Effector CD8-positive, alpha-beta T cell (primary cell): ENCODE data around the gene FAM181B.
"Not testable (repeated sequence)": the region's sequence is repeated elsewhere in the genome, so short reads cannot be mapped to it uniquely, and the experiment has no call there.

Experiments used
- DNase-seq: peaks from one replicate; lab custom pipeline; 2025; lab: John Stamatoyannopoulos, UW

The FAM181B gene

DNA sequence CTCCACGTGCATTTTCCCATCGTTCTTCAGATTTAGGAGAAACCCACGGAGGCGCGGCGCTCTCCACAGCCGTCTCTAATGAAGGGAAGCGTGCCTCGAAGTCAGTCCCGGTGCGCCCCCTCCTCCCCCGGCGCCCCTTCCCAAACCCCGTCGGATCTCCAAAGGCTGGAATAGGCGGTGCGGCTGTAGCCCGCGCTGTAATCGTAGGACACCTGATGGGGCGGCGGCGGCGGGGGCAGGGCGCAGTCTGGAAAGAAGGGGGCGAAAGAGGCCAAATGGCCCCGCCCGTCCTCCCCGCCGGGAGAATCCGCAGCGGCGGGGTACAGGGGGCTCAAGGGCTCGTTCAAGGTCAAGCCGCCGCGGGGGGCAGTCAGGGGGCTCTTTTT lies 1.3 kb downstream of the FAM181B start:
- DNase-seq, result no peak

DNA sequence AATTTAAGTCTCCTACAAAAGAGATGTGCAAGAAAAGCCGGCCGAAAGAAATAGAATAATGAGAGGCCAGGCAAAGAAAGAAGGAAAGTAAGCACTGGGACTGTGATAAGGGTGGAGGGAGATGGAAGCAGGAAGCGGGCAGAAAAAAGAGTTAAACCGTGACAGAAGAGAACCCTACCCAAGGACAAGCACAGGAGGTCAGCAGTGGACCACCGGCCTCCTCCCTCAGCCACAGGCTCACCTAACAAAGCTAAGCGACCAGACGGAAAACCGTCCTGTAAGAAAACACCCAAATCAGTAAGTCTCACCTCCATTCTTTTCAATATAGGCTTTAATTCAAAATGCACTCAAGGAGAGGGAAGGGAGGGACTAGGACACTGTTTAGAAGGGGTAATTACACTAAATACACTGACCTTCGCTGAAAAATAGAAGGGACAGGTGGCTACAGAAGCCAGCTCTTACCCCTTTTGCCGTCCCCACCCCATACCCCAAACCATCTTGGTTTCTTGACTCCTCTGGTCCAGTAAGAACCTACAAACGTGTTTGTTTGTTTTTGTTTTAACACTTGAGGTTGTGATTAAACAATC lies 1.9 kb downstream of the FAM181B start:
- DNase-seq, result no peak

DNA sequence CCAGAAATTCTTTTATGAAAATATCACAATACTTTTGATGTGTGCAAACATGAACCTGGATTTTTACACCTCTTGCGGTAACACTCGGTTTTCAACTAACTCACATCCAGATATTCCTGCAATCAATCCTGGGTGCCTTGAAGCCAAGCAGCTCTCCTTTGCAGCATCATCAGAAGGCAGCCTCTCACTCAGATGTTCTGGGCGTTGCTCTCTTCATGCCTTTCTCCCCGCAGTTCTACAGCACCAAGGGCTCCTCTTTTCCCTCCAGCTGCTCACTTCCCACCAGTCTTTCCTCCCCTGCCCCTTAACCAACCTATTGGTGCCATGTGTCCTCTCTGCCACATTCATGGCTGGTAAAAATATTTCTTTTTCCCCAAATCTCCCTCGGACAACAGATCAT lies 2.9 kb downstream of the FAM181B start:
- no peak for DNase-seq

DNA sequence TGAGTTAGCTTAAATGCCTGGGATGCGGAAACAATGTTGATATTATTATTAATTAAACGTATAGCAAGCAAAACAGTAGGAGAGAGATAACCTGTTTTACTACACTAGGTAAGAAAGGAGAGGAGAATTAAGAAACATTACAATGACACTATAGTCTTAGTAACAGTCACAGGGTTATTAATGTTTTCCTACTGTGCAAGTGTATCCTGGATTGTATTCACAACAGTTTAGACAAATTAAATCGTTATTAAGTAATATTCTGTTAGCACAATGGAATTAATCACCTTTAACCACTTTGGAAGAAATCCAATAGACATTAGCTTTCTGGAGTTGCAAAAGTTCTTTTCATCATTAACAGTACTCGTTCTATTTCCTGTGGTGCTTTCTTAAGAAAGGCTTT lies 3.4 kb downstream of the FAM181B start:
- no peak for DNase-seq

DNA sequence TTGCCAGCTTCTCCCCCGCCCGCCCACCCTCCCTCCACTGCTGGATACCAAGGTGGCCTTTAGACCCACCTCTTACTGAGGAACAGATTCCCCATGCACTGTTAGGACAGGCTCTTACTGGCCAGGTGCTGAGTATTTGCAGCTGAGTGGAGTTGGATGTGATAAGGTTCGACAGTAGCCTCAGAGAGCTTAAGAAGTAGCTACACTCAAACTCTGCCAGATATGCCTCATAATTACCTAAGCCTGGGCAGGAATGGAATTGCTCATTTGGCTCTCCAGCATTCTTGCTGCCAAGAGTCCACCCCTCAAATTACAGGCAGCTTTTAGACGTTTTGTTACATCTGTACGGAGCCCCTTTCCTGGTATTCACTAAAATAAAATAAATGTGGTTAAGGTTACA lies 9.6 kb downstream of the FAM181B start:
- DNase-seq, result no peak

DNA sequence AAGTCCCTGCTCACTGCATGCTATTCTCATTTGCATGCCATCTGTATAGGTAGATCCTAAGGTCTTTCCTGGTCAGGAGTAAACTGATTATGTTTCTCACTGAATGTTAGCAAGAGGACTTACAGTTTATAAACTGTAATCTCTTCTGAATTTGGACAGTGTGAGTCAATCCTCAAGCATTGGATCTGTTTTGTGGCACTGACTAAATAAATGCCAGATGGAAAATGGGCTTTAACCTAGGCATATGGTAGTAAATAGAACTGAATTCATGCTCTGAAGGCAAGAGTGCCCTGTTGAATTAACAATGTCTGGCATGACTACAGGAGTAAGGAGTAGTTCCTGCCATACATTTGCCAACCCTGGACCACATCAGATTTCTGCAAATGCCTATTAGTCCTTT lies 11.4 kb downstream of the FAM181B start:
- DNase-seq, result no peak

DNA sequence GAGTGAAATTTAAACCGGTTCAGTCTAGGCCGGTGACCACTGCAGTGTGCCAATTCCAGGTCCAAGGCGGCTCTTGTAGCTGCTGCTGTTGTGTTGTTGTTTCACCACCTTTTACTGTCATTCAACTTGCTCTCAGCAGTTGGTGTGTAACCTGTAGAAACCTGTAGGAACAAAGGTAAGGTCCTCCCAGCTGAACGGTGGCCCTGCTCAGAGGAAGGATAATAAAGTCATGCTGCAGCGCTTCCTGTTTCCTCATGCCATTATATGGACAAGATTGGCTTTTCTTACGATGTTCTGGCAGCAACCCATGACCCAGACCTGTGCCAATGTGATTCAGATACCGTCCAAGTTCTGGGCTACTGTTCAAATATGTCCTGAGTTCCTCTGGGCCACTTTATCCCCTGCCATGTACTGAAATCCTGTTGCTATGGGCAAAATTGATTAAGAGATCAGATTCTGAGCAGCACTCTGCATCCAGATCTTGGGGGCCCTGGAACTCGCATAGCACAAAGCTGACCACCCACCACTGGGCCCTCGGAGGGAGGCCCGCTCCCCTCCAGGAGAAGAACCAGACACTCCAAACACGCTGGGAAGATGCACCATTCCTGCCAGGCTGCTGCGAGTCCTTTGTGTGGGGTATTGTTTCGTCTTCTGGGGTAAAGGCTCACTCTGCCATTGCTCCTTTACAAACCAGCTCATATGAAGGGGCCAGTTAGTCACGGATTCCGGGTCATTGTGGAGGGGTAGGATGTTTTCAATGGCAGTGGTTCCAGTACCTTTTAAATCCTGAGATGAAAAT lies 13.2 kb downstream of the FAM181B start:
- no peak for DNase-seq

DNA sequence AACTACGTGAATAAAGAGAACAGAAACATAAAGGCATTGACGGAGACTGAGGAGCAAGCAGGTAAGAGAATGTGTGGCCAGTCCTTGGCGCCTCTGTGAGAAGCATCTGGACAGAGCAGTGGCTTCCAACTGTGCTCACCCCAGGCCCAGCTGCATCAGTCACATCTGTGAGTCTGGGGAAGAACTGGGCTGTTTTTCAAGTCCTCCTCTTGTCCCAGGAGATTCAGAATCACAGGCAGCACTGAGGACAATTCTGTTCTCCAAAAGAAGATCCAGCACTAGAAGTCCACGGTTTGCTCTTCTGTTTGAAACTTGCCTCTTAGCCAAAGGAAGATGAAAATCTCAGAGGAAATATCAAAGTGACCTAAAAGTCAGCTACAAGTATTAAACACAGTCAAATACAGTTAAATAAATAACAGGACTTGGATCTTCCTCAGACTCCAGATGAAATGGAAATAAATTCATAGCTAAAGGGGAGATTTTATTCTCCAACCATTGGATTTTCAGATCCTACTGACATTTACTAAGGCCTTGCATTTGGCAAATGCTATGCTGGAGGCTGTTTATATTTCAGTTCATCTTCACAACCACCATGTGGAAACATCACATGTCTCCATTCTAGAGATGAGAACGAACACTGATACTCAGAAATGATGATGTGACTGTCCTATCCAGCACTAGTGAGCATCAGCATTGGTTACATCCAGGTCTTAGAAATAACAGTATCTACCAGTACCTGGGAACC lies 14.1 kb downstream of the FAM181B start:
- no peak for DNase-seq

DNA sequence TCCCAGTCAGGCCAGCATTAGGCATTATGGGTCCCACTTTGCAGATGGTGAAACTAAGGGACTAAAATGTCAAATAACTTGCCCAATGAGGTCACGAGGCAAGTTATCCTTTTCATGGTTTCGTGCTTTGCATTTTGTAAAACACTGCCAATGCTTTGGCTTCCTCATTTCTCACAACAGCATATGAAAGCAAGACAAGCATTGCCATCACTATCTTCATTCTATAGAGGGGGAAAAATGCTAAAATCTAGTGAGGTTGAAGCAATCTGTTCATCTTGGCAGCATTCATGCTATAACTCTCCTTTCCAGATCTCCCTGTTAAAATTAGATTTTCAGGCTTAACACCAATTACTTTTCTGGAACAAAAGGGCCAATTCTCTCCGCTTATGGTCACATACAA lies 14.8 kb downstream of the FAM181B start:
- no peak for DNase-seq

DNA sequence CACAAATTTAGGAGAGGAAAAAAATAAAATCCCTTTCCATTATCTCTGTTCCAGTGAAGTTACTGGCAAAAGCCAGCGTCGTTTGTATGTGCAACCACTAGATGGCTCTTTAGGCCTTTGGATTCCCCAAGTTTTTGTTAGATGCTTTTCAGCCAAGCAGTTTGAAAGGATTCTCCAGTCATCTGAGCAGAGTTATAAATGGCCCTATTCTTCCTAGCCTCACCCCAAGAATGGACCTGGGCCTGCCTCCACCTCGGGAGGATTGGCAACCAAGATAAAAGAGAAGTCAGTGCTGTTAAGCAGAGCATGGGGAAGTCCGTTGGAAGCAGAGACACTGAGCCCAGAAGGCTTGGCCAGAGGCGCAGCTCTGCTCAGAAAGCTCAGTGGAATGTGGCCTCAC lies 15.4 kb downstream of the FAM181B start:
- no peak for DNase-seq

DNA sequence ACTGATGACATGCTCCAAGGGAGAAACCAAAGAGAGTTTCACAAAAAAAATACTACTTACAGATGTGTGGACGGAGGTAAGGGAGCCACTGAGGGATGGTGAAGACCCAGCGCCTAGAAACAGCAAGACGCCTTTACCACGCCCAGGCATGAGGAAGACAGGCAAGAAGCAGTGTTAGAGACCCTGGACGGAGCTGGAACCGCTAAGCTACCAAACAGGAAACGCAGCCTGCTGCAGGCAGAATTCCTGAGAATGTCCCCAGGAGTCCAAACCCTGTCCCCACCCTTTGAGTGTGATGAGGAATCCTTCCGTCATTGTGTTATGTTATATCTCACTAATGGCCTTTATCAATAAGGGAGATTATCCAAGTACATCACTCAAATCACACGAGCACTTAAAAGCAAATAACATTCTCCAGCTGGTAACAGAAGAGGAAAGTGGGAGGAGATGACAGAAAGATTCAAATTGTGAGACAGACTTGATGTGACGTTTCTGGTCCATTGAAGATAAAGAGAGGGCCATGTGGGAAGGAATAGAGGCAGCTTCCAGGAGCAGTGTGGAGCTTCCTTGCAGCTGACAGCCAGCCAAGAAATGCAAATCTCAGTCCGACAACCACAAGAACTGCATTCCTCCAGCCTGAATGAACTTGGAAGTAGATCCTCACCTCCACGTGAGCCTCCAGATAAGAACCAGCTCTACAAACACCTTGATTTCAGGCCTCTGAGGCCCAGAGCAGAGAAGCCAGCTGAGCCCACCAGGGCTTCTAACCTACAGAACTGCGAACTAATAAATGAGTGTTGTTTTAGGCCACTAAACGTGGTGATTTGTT lies 19.1 kb downstream of the FAM181B start:
- no peak for DNase-seq

DNA sequence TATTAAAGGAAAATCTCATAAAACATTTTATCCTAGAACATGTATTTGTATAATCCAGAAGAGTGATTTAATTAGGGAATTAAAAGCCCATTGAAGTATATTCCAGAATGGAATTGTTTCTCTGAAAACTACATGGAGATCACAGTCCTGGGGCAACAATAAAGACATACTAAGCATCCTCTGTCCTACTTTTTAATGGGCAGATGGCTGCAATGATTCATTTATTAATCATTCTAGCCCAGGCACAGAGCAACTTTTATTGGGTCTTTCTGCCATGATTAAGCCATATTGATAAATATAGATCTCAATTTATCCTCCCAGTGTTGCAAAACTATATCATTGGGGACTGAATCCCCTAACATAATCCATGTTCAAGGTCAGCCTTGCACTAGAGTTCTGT lies 22.0 kb downstream of the FAM181B start:
- no peak for DNase-seq

DNA sequence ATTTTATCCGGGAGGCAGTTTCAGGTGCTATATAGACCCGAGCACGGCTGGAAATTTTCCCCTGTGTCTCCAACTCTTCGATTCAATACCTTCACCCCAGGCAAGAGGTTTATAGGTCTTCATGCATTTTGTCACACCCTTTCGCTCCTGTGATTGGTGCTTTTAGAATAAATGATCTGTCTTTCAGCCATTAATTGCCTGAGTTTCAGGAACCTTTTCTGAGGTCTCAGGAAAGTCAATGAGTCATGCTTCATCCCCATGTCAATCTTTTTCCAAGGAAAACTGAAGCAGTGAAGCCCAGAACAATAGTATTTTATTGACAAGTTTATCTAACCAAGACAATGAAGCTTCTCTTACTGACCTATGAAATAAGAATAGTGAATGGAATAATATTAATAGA lies 29.9 kb downstream of the FAM181B start:
- DNase-seq, result no peak

DNA sequence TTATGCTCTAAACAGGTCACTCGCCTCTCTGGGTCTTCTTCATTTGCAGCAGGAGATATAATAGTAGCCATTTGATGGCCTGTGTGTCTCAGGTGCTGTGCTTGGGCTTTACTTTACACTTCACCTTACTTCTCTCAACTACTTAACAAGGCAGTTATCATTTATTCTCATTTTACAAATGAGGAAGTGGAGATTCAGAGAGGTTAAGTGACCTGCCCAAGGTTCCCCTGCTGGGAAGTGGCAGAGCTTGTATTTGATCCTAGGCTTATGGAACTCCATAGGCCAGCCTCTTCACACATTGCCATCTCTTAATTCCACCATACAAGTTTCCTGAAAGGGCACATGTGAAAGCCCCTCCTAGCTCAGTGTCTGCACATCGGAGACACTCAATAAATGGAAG lies 30.4 kb downstream of the FAM181B start:
- no peak for DNase-seq

DNA sequence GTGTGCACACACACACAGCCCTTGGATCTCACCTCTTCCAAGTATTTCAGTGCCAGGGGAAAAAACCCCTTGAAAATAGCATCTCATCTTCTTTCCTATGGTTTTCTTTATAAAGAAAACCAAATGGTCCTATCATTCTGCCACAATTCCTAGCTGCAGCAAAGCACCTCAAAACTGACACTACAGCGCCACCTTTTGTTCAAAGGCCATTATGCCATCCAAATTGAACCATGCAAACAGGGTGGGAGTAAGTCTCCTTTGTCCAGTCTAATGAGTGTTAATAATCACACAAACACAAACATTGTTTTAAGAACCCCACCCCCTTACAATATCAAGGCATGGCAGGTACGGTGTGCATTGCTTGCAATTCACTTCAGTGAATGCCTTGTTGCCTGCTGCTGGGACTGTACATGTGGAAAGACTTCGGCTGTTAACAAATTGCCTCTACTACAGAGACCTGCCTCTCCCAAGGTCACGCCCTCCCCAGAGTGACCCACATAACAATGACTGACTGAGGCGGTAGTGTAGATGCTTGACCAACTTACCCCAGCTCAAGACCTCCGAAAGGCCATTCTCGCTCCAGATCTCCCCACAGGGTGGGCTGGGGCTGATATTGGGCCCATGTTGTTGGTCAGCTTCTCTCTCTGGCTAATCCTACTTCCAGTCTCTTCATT lies 31.7 kb downstream of the FAM181B start:
- DNase-seq, result no peak

DNA sequence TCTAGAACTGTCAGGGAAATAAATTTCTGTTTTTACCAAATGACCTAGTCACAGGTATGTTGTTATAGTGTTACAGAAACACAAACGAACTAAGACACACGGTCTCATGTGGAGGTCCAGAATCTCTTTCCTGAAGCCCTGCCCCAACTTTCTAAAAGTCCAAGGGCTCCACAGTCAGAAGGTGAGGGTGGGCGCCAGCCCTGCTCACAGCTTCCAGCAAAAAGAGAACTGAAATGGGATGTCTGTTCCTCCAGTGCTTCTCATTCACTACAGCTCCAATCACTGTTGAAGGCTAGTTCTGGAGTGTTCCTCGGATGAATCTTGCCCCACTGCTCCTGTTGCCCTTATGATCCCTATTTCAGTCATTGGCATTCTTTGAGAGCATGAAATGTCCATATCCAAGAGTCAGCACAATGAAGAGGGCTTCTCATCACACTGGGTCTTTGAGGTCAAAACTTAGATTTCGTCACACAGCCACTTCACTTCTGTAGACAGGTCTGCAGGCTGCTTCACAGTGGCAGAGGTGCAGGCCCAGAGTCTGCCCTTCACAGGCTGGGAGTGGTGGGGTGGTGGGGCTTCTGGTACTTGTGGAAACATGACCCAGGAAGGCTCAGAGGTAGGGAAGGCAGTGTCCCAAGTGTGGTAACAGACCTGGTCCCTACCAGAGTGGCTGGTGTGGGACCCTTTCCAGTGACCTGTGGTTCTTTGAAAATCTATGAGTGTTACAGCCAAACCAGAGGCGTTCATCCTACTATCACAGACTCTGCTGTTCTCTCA lies 34.9 kb downstream of the FAM181B start:
- no peak for DNase-seq

DNA sequence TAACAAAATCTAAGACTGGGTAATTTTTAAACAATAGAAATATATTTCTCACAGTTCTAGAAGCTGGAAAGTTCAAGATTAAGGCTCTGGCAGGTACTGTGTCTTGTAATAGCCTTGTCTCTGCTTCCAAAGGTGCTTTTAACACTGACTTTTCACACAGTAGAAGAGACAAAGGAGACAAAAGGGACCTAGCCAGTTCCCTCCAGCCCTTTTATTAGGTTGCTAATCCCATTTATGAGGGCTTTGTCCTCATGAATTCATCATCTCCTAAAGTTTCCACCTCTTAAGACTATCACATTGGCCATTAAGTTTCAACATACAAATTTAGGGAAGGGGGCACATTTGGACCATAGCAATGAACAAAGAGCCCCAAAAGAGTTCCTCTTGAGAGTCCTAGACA lies 40.7 kb downstream of the FAM181B start:
- DNase-seq, result no peak

DNA sequence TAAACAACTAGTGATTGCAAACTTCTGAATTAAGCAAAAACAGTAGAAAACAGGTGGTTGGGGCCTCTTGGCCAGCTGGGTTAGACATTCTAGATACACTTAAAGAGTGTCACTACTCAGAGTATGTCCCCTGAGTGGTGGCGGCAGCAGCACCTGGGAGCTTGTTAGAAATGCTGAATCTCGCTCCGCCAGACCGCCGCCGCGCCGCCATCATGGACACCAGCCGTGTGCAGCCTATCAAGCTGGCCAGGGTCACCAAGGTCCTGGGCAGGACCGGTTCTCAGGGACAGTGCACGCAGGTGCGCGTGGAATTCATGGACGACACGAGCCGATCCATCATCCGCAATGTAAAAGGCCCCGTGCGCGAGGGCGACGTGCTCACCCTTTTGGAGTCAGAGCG lies 44.3 kb downstream of the FAM181B start:
- DNase-seq, result not testable (repeated sequence)

DNA sequence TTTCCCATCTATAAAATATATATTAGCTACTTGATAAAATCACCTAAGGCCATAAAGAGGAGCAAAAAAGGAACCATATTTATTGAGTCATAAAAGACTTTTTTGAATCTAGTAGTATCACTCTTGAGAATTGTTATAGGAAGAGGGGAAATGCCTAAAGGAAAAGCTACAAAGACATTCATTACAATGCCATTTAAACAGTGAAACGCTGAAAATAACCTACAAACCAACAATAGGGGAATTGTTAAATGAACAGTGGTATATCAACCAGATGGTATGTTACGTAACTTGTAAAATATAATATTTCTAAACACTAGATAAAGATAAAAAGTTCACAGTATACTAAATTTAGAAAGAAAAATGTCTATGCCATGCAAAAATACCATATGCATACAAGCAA lies 47.5 kb downstream of the FAM181B start:
- DNase-seq, result no peak

DNA sequence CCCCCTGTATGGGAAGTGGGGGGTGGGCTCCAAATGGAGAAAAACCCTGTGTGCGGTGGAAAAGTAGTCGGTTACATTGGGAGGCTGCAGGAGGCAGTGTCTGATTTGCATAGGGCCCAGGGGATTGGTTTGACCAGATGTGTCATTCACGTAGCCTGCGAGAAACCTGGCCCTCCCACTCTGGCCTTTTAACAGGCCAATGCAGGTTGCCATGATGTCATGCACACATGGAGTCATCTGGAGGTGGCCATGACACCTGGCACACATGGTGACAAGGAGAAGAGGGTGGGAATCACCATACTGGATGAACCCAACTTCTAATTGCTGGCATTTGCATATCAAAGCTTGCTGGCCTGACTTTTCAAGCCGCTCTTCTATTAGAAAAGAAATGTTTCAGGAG lies 50.6 kb downstream of the FAM181B start:
- DNase-seq, result no peak
